ENCODE data around the gene LAPTM4A. TPM values are rescaled to one million over a fixed set of nuclear protein-coding genes. Genes with fewer than 3 reads are reported as not detected.
"Not testable (repeated sequence)": the region's sequence is repeated elsewhere in the genome, so short reads cannot be mapped to it uniquely, and the experiment has no call there.

Gene LAPTM4A
- total RNA-seq, 2 experiments from 2014 or later: 8.4 to 26.2 TPM

- peaks cover 16% of the 10 kb centered on the region; the same call in 1 of the 2 replicates for H3K36me3 ChIP-seq (ENCODE audit: insufficient read depth, low read length)
Measured at GRCh38 chr2:20048488-20049448, 2.7 kb downstream of the LAPTM4A start.

GRCh38 chr2:20045712-20046292, 5.6 kb downstream of the LAPTM4A start:
- POLR2A ChIA-PET; H3K9me2 ChIP-seq (ENCODE audit: insufficient read depth, low read length); DNase-seq (ENCODE audit: low spot score); H3K9me3 ChIP-seq (ENCODE audit: low read length); H3K4me3 ChIP-seq (ENCODE audit: low read depth, low read length, poor library complexity, severe bottlenecking); intact Hi-C loops (cut with micrococcal nuclease; ENCODE audit: unreplicated experiment); H2AFZ ChIP-seq (ENCODE audit: low read length); H3K27ac ChIP-seq (ENCODE audit: low read depth, low read length, poor library complexity, severe bottlenecking); BruUV-seq (replicated peaks); H3K4me2 ChIP-seq (ENCODE audit: low read length); CTCF ChIA-PET (ENCODE audit: unreplicated experiment): not testable (repeated sequence)
- H3K4me1 ChIP-seq (ENCODE audit: insufficient read depth, low read length, poor library complexity, severe bottlenecking): peaks cover 16% of the 10 kb centered on the region
- peaks cover 91% of the 10 kb centered on the region for H3K79me2 ChIP-seq (ENCODE audit: insufficient read depth, low read depth, low read length)
- peaks cover 28% of the 10 kb centered on the region for H3K36me3 ChIP-seq (ENCODE audit: insufficient read depth, low read length)
- peaks cover 30% of the 10 kb centered on the region for H4K20me1 ChIP-seq (ENCODE audit: insufficient read depth, low read length)

More at GRCh38 chr2:20048488-20049448, 2.7 kb downstream of the LAPTM4A start:
- peaks cover 27% of the 10 kb centered on the region for H3K4me1 ChIP-seq (ENCODE audit: insufficient read depth, low read length, poor library complexity, severe bottlenecking)
- no TSS peak for BruUV-seq (replicated peaks)
- H3K79me2 ChIP-seq (ENCODE audit: insufficient read depth, low read depth, low read length): peaks cover 73% of the 10 kb centered on the region
- ChIA-PET CTCF (ENCODE audit: unreplicated experiment) (no interaction called here), POLR2A (interaction anchor here (0.9 to 3.2 kb wide), 4 partner anchors 12 to 93 kb away, joined by 3 to 32 read pairs (median 6); no protein-coding TSS in a partner anchor)
- H3K27ac ChIP-seq (ENCODE audit: low read depth, low read length, poor library complexity, severe bottlenecking): peak overlapping the region; percentile 74
- intact Hi-C loops (cut with micrococcal nuclease; ENCODE audit: unreplicated experiment): no loop called here
- H3K9me2 ChIP-seq (ENCODE audit: insufficient read depth, low read length): no peaks in the 10 kb centered on the region
- H3K4me2 ChIP-seq (ENCODE audit: low read length): peak overlapping the region; percentile 91
- H2AFZ ChIP-seq (ENCODE audit: low read length): no peak overlapping the region
- H3K9me3 ChIP-seq (ENCODE audit: low read length): no peaks in the 10 kb centered on the region
- TF ChIP-seq CTCF (conservative IDR thresholded peaks at IDR 0.05; ENCODE audit: low read length): no peak
- TF ChIP-seq EZH2phosphoT487 (IDR thresholded peaks at IDR 0.05; ENCODE audit: borderline replicate concordance, low read depth, low read length): no peak
- H4K20me1 ChIP-seq (ENCODE audit: insufficient read depth, low read length): peaks cover 30% of the 10 kb centered on the region
- DNase-seq (ENCODE audit: low spot score): no peak
- peak overlapping the region; percentile 89 for H3K4me3 ChIP-seq (ENCODE audit: low read depth, low read length, poor library complexity, severe bottlenecking)

- no peak overlapping the region for H2AFZ ChIP-seq (ENCODE audit: low read length)
- no peaks in the 10 kb centered on the region for H3K9me3 ChIP-seq (ENCODE audit: low read length)
- ChIA-PET POLR2A (interaction anchor here (1.1 kb wide), 1 partner anchor 10 kb away, joined by 3 read pairs; no protein-coding TSS in a partner anchor), CTCF (ENCODE audit: unreplicated experiment) (no interaction called here)
- peaks cover 21% of the 10 kb centered on the region for H4K20me1 ChIP-seq (ENCODE audit: insufficient read depth, low read length)
- no peak overlapping the region for H3K4me3 ChIP-seq (ENCODE audit: low read depth, low read length, poor library complexity, severe bottlenecking)
- H3K4me1 ChIP-seq (ENCODE audit: insufficient read depth, low read length, poor library complexity, severe bottlenecking): peaks cover 16% of the 10 kb centered on the region
- peaks cover 81% of the 10 kb centered on the region for H3K79me2 ChIP-seq (ENCODE audit: insufficient read depth, low read depth, low read length)
- TF ChIP-seq EZH2phosphoT487 (IDR thresholded peaks at IDR 0.05; ENCODE audit: borderline replicate concordance, low read depth, low read length) (no peak), CTCF (conservative IDR thresholded peaks at IDR 0.05; ENCODE audit: low read length) (no peak)
- no peak for DNase-seq (ENCODE audit: low spot score)
- no peak overlapping the region for H3K27ac ChIP-seq (ENCODE audit: low read depth, low read length, poor library complexity, severe bottlenecking)
- H3K36me3 ChIP-seq (ENCODE audit: insufficient read depth, low read length): peaks cover 38% of the 10 kb centered on the region
- H3K4me2 ChIP-seq (ENCODE audit: low read length): no peak overlapping the region
- intact Hi-C loops (cut with micrococcal nuclease; ENCODE audit: unreplicated experiment): no loop called here
- H3K9me2 ChIP-seq (ENCODE audit: insufficient read depth, low read length): no peaks in the 10 kb centered on the region
- no TSS peak for BruUV-seq (replicated peaks)
Measured at GRCh38 chr2:20044778-20045177, 6.7 kb downstream of the LAPTM4A start.

Measured in OCI-LY7 (cell line).